ENCODE results near the gene FAM13B.
"Not testable (repeated sequence)": the region's sequence is repeated elsewhere in the genome, so short reads cannot be mapped to it uniquely, and the experiment has no call there.

- not testable (repeated sequence) for TF ChIP-seq CREB1 (IDR thresholded peaks at IDR 0.05); RFX5 (IDR thresholded peaks at IDR 0.05; ENCODE audit: borderline replicate concordance, low read depth, low read length); MAX (IDR thresholded peaks at IDR 0.05); ATF2 (IDR thresholded peaks at IDR 0.05; ENCODE audit: low read length)
Measured at GRCh38 chr5:137970384-137970783, 62.5 kb downstream of the FAM13B start.

Data from H1 (cell line).